HCT116 (cell line): ENCODE measurements around the gene TMEM132C. TPM values are rescaled to one million over a fixed set of nuclear protein-coding genes. Genes with fewer than 3 reads are reported as not detected.

Experiments used
- ATAC-seq: fragments of 200-7000 bp; cut with Tn5 transposase; 2 replicates; pipeline ENCODE4 v1.9.1; 2020; ENCODE audit warnings: mild to moderate bottlenecking, moderate library complexity
- BruUV-seq: library from RNA; stranded (reverse); fragments of 400-500 nt; replicated peaks from 2 replicates; lab custom pipeline; 2021; lab: Mats Ljungman, UMichigan
- CTCF ChIA-PET: fragments of 300-600 bp; sonication (Branson Sonifier 250); formaldehyde crosslinking; loops from one replicate; lab custom pipeline; 2021; ENCODE audit warnings: antibody characterized with exemption; lab: Charles Lee
- POLR2A ChIA-PET: fragments of 300-600, 350-600 bp; sonication (Branson Sonifier 250); formaldehyde crosslinking; loops from one replicate; lab custom pipeline; 2021; ENCODE audit warnings: antibody characterized with exemption; lab: Charles Lee
- RAD21 ChIA-PET, 2 experiments: fragments of 300-600 bp; sonication (Branson Sonifier 250); formaldehyde crosslinking; loops; one replicate each; lab custom pipeline; 2023; ENCODE audit warnings: low total read pairs in 2 of 2; ENCODE audit not compliant: uncharacterized antibody in 2 of 2, unreplicated experiment in 2 of 2, low non-redundant PET in 1 of 2; lab: Charles Lee
- DNase-seq: peaks from one replicate; pipeline ENCODE4 v3.0.0-alpha.2; 2010; ENCODE audit warnings: low read depth, low spot score
- H2AFZ ChIP-seq: fragments of 200-600 bp; shearing (Covaris generic), sonication (generic); 2 replicates; pipeline ENCODE4 v1.6.1; 2017; ENCODE audit warnings: low read depth, mixed run types, mixed read lengths, antibody characterized with exemption, low read length; ENCODE audit not compliant: poor library complexity, severe bottlenecking
- H3K27ac ChIP-seq: 2 replicates; pipeline ENCODE4 v1.5.1; 2012; ENCODE audit warnings: low read depth, low read length
- H3K27me3 ChIP-seq: fragments of 200-600 bp; sonication (generic); 2 replicates; pipeline ENCODE4 v1.6.1; 2016; ENCODE audit warnings: mixed run types, low read length, mixed read lengths; ENCODE audit not compliant: insufficient read depth
- H3K36me3 ChIP-seq, 2 experiments: fragments of 200-500 bp in 1 of 2; fragments of 200-600 bp in 1 of 2; sonication (Bioruptor generic) in 1 of 2; sonication (generic) in 1 of 2; 2 replicates each; pipeline versions ENCODE4 v1.5.1 to v1.6.1; 2014 to 2016; ENCODE audit warnings: low read length in 2 of 2, inconsistent platforms in 1 of 2, mixed read lengths in 1 of 2, mixed run types in 1 of 2; ENCODE audit not compliant: insufficient read depth in 2 of 2, control insufficient read depth in 1 of 2
- H3K4me1 ChIP-seq, 2 experiments: fragments of 200-600 bp in 1 of 2; sonication (generic) in 1 of 2; 2 replicates each; pipeline versions ENCODE4 v1.5.1 to v1.6.1; 2012 to 2017; ENCODE audit warnings: low read length in 2 of 2, inconsistent platforms in 1 of 2, mild to moderate bottlenecking in 1 of 2, mixed read lengths in 1 of 2, mixed run types in 1 of 2, moderate library complexity in 1 of 2; ENCODE audit not compliant: insufficient read depth in 2 of 2, control insufficient read depth in 1 of 2
- H3K4me2 ChIP-seq: fragments of 200-600 bp; sonication (generic); 2 replicates; pipeline ENCODE4 v1.6.1; 2017; ENCODE audit warnings: mixed run types, low read length, mixed read lengths
- H3K4me3 ChIP-seq, 2 experiments: fragments of 200-600 bp in 1 of 2; sonication (generic) in 1 of 2; replicated peaks in 1 of 2; 2 replicates each; pipeline ENCODE4 v1.5.1; 2011 to 2016; ENCODE audit warnings: low read length in 2 of 2, control low read depth in 1 of 2, low read depth in 1 of 2, mild to moderate bottlenecking in 1 of 2, mixed read lengths in 1 of 2, mixed run types in 1 of 2
- H3K79me2 ChIP-seq: fragments of 200-600 bp; sonication (generic); 2 replicates; pipeline ENCODE4 v1.6.1; 2017; ENCODE audit warnings: mild to moderate bottlenecking, mixed run types, low read length, moderate library complexity, mixed read lengths; ENCODE audit not compliant: insufficient read depth
- H3K9ac ChIP-seq: fragments of 200-600 bp; sonication (generic); 2 replicates; pipeline ENCODE4 v1.6.1; 2016; ENCODE audit warnings: low read length, mixed read lengths
- H3K9me2 ChIP-seq: fragments of 200-600 bp; sonication (generic), shearing (Covaris generic); 2 replicates; pipeline ENCODE4 v1.6.1; 2017; ENCODE audit warnings: mixed run types, mild to moderate bottlenecking, moderate library complexity; ENCODE audit not compliant: insufficient read depth
- H3K9me3 ChIP-seq, 2 experiments: fragments of 200-500 bp in 1 of 2; fragments of 200-600 bp in 1 of 2; sonication (Bioruptor generic) in 1 of 2; sonication (generic) in 1 of 2; 2 replicates each; pipeline ENCODE4 v1.6.1; 2014 to 2017; ENCODE audit warnings: low read length in 2 of 2, mixed read lengths in 2 of 2, inconsistent platforms in 1 of 2, low read depth in 1 of 2, mild to moderate bottlenecking in 1 of 2, mixed run types in 1 of 2, moderate library complexity in 1 of 2; ENCODE audit not compliant: control insufficient read depth in 1 of 2, insufficient read depth in 1 of 2
- H4K20me1 ChIP-seq: fragments of 200-600 bp; sonication (generic), shearing (Covaris generic); 2 replicates; pipeline ENCODE4 v1.6.1; 2017; ENCODE audit warnings: mixed run types, mild to moderate bottlenecking, moderate library complexity; ENCODE audit not compliant: insufficient read depth
- ELF1 ChIP-seq: IDR thresholded peaks from 2 replicates; pipeline ENCODE4 v1.6.1; 2012; ENCODE audit warnings: low read depth, borderline replicate concordance
- EZH2 ChIP-seq: fragments of 200-600 bp; sonication (generic); IDR thresholded peaks from 2 replicates; pipeline ENCODE4 v1.6.1; 2017; ENCODE audit warnings: antibody characterized with exemption, mixed run types
- EZH2phosphoT487 ChIP-seq: fragments of 200-600 bp; IDR thresholded peaks from 2 replicates; pipeline ENCODE4 v1.6.1; 2018; ENCODE audit warnings: antibody characterized with exemption, borderline replicate concordance
- RAD21 ChIP-seq: IDR thresholded peaks from 2 replicates; pipeline ENCODE4 v1.6.1; 2012; ENCODE audit warnings: low read depth, mild to moderate bottlenecking
- ZFX ChIP-seq: fragments of 450-650 bp; IDR thresholded peaks from 2 replicates; pipeline ENCODE4 v1.6.1; 2017
- intact Hi-C: fragments of 100-400 bp; cut with micrococcal nuclease; formaldehyde crosslinking; loops from 2 replicates; pipeline ENCODE4 v1.10.0; 2022
- total RNA-seq: library from RNA; stranded (reverse); gene quantifications from one replicate; pipeline ENCODE4 v1.2.1, GENCODE V29; 2021; ENCODE audit not compliant: unreplicated experiment
- TF ChIP-seq, protein P1 (sequence below): IDR thresholded peaks from 2 replicates; pipeline ENCODE4 v1.6.1; 2012; ENCODE audit warnings: low read depth

The TMEM132C gene
- total RNA-seq, 1 experiment from 2014 or later = not detected

DNA sequence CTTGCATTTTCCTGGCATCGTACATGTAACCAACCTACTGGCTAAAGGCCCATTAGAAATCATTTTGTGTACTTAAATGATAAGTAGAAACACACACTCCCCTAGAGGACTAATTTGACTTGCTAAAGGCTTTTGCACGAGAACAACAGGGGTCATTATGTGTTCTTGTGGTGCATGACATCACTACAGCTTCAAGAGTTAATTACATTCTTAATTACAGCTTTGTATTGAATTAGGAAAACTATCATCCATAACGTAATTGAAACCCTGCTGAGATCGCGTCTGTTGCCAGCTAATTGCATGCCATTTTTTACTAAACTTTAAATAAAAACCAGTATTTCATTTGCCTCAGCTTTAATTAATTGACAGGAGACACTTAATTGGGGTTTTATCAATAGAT is 51.4 kb downstream of the TMEM132C start:
- BruUV-seq = no TSS peak
- H3K36me3 ChIP-seq = no peaks in the 10 kb centered on the region
- no peak overlapping the region for H3K4me3 ChIP-seq
- ChIA-PET POLR2A (no interaction called here), CTCF (no interaction called here), RAD21 (no interaction called here)
- H3K27me3 ChIP-seq = no peaks in the 10 kb centered on the region
- H3K4me2 ChIP-seq = no peak overlapping the region
- peaks cover 3 to 22% of the 10 kb centered on the region in 2 experiments; a peak in 2 of 4 replicates for H3K9me3 ChIP-seq
- no peaks in the 10 kb centered on the region for H3K79me2 ChIP-seq
- H3K9ac ChIP-seq = no peak overlapping the region
- no peaks in the 10 kb centered on the region for H4K20me1 ChIP-seq
- no peak for DNase-seq
- H2AFZ ChIP-seq = no peak overlapping the region
- no peak for ATAC-seq
- TF ChIP-seq ZFX (no peak), EZH2phosphoT487 (no peak), ELF1 (no peak), RAD21 (no peak)
- TF ChIP-seq, protein P1, sequence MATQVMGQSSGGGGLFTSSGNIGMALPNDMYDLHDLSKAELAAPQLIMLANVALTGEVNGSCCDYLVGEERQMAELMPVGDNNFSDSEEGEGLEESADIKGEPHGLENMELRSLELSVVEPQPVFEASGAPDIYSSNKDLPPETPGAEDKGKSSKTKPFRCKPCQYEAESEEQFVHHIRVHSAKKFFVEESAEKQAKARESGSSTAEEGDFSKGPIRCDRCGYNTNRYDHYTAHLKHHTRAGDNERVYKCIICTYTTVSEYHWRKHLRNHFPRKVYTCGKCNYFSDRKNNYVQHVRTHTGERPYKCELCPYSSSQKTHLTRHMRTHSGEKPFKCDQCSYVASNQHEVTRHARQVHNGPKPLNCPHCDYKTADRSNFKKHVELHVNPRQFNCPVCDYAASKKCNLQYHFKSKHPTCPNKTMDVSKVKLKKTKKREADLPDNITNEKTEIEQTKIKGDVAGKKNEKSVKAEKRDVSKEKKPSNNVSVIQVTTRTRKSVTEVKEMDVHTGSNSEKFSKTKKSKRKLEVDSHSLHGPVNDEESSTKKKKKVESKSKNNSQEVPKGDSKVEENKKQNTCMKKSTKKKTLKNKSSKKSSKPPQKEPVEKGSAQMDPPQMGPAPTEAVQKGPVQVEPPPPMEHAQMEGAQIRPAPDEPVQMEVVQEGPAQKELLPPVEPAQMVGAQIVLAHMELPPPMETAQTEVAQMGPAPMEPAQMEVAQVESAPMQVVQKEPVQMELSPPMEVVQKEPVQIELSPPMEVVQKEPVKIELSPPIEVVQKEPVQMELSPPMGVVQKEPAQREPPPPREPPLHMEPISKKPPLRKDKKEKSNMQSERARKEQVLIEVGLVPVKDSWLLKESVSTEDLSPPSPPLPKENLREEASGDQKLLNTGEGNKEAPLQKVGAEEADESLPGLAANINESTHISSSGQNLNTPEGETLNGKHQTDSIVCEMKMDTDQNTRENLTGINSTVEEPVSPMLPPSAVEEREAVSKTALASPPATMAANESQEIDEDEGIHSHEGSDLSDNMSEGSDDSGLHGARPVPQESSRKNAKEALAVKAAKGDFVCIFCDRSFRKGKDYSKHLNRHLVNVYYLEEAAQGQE = no peak
- H3K9me2 ChIP-seq = no peaks in the 10 kb centered on the region
- no peaks in the 10 kb centered on the region for H3K4me1 ChIP-seq
- H3K27ac ChIP-seq = no peak overlapping the region
- intact Hi-C loops = no loop called here

GRCh38 chr12:128318946-128319345 is 52.0 kb downstream of the TMEM132C start:
- no peak overlapping the region for H3K27ac ChIP-seq
- peaks cover 3 to 26% of the 10 kb centered on the region in 2 experiments; a peak in 2 of 4 replicates for H3K9me3 ChIP-seq
- DNase-seq = no peak
- H3K36me3 ChIP-seq = no peaks in the 10 kb centered on the region
- H4K20me1 ChIP-seq = no peaks in the 10 kb centered on the region
- CTCF ChIA-PET = no interaction called here
- H2AFZ ChIP-seq = no peak overlapping the region
- TF ChIP-seq EZH2phosphoT487 (no peak), EZH2 (no peak)
- no peak overlapping the region for H3K4me2 ChIP-seq
- no peak overlapping the region for H3K4me3 ChIP-seq
- no peak overlapping the region for H3K9ac ChIP-seq
- no peaks in the 10 kb centered on the region for H3K9me2 ChIP-seq
- no peak for ATAC-seq
- POLR2A ChIA-PET = no interaction called here
- no peaks in the 10 kb centered on the region for H3K27me3 ChIP-seq
- intact Hi-C loops = no loop called here
- no peaks in the 10 kb centered on the region for H3K4me1 ChIP-seq
- no peaks in the 10 kb centered on the region for H3K79me2 ChIP-seq
- RAD21 ChIA-PET = no interaction called here
- no TSS peak for BruUV-seq
